Adrenal gland (tissue), 5 donors: ENCODE measurements around the gene SNED1.

Experiments
- POLR2A ChIP-seq, 2 donors: fragments of 450-650 bp; IDR thresholded peaks; one replicate each; pipeline ENCODE4 v1.6.1; 2017; ENCODE audit warnings: antibody characterized with exemption in 2 of 2, mild to moderate bottlenecking in 2 of 2, moderate library complexity in 1 of 2
- TF ChIP-seq, protein P1 (sequence below), 6 experiments: fragments of 450-650 bp in 4 of 6; fragments of 200-600 bp in 2 of 6; sonication (generic) in 1 of 6; IDR thresholded peaks; 1 replicate in 5 of 6; 2 replicates in 1 of 6; pipeline versions ENCODE4 v1.5.1 to v1.8.0; 2016 to 2021; ENCODE audit warnings: antibody characterized with exemption in 6 of 6, mild to moderate bottlenecking in 2 of 6, moderate library complexity in 1 of 6
- donor health status: DM: no; HTN: no; CAD: no.

DNA sequence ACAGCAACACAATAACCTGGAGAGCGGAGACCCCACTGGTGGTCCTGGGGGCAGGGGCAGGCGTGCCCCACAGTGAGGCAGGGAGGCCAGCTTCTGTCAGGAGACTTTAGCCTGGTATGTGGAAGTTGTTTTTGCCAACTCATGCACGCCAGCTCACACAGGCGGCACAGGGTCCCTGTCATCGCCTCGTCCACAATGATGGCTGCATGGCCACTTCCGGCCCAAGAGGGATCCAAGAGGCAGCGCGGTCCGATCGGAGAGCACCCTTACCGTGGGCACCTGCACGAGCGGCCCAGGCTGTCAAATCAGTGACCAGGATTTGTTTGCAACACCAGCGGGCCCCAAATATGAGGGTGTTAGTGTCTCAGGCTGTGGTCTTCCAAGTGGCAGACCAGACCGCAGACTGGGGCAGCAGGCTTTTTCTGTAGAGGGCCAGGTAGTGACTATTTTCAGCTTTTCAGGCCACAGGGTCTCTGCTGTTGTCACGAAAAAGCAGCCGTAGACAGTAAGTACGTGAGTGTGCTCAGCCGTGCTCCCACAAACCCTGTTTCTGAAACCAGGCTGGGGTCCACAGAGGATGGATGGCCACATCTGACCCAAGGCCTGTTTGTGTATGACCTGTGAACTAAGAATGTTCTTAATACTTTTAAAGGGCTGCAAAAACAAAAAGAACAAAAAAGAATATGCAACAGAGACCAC lies 21.2 kb downstream of the SNED1 start:
- TF ChIP-seq, protein P1, sequence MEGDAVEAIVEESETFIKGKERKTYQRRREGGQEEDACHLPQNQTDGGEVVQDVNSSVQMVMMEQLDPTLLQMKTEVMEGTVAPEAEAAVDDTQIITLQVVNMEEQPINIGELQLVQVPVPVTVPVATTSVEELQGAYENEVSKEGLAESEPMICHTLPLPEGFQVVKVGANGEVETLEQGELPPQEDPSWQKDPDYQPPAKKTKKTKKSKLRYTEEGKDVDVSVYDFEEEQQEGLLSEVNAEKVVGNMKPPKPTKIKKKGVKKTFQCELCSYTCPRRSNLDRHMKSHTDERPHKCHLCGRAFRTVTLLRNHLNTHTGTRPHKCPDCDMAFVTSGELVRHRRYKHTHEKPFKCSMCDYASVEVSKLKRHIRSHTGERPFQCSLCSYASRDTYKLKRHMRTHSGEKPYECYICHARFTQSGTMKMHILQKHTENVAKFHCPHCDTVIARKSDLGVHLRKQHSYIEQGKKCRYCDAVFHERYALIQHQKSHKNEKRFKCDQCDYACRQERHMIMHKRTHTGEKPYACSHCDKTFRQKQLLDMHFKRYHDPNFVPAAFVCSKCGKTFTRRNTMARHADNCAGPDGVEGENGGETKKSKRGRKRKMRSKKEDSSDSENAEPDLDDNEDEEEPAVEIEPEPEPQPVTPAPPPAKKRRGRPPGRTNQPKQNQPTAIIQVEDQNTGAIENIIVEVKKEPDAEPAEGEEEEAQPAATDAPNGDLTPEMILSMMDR (IDR thresholded peaks at IDR 0.05): no peak
- TF ChIP-seq POLR2A (IDR thresholded peaks at IDR 0.05): no peak
